NCI-H2107 (cell line): ENCODE measurements around the gene RAB3GAP1.
"Not testable (repeated sequence)": the region's sequence is repeated elsewhere in the genome, so short reads cannot be mapped to it uniquely, and the experiment has no call there.

Experiments used
- DNase-seq: peaks from one replicate; lab custom pipeline; 2025; lab: John Stamatoyannopoulos, UW

Gene RAB3GAP1

GRCh38 chr2:135052042-135052876 is at the start of gene RAB3GAP1:
Gene RAB3GAP1 (plus strand): TSS chr2:135052292. CDS start chr2:135052308, 16 bp downstream.
- peak; percentile 22 for DNase-seq

- no peak for DNase-seq
These were observed 49.3 kb upstream of the RAB3GAP1 start for GRCh38 chr2:135002836-135003235.

- peak; percentile 49 for DNase-seq
These were observed 47.9 kb upstream of the RAB3GAP1 start for GRCh38 chr2:135004005-135004746.

- no peak for DNase-seq
These were observed 46.3 kb upstream of the RAB3GAP1 start for GRCh38 chr2:135005753-135006152.

GRCh38 chr2:135009339-135009738 is 42.8 kb upstream of the RAB3GAP1 start:
- no peak for DNase-seq

- DNase-seq = no peak
These were observed 41.7 kb upstream of the RAB3GAP1 start for GRCh38 chr2:135010200-135010942.

- no peak for DNase-seq
These were observed 40.5 kb upstream of the RAB3GAP1 start for GRCh38 chr2:135011633-135012032.

GRCh38 chr2:135021618-135022017 is 30.5 kb upstream of the RAB3GAP1 start:
- no peak for DNase-seq

- DNase-seq = no peak
These were observed 28.9 kb upstream of the RAB3GAP1 start for GRCh38 chr2:135022952-135023880.

- no peak for DNase-seq
These were observed 28.1 kb upstream of the RAB3GAP1 start for GRCh38 chr2:135023886-135024485.

GRCh38 chr2:135029481-135030134 is 22.5 kb upstream of the RAB3GAP1 start:
- no peak for DNase-seq

GRCh38 chr2:135030826-135031225 is 21.3 kb upstream of the RAB3GAP1 start:
- no peak for DNase-seq

- not testable (repeated sequence) for DNase-seq
These were observed 18.9 kb upstream of the RAB3GAP1 start for GRCh38 chr2:135033216-135033615.

GRCh38 chr2:135037831-135038230 is 14.3 kb upstream of the RAB3GAP1 start:
- no peak for DNase-seq

- no peak for DNase-seq
These were observed 8.7 kb upstream of the RAB3GAP1 start for GRCh38 chr2:135043345-135043744.

- DNase-seq = no peak
These were observed 4.8 kb upstream of the RAB3GAP1 start, which contains the start of gene MAP3K19 for GRCh38 chr2:135047300-135047699. Gene MAP3K19 (minus strand): TSS chr2:135047447. CDS start chr2:135024647, 22,800 bp downstream.

- DNase-seq = no peak
These were observed 4.0 kb upstream of the RAB3GAP1 start for GRCh38 chr2:135048122-135048521.

GRCh38 chr2:135050132-135050531 is 2.0 kb upstream of the RAB3GAP1 start:
- no peak for DNase-seq

GRCh38 chr2:135050684-135051083 is 1.4 kb upstream of the RAB3GAP1 start:
- no peak for DNase-seq

- no peak for DNase-seq
These were observed 944 bp downstream of the RAB3GAP1 start for GRCh38 chr2:135052997-135053474.
